GM21619 (cell line): Measurements from ENCODE around the gene PINLYP.

Experiments
- ATAC-seq: cut with Tn5 transposase; IDR thresholded peaks from one replicate; pipeline ENCODE4 v1.9.1; 2021; ENCODE audit not compliant: unreplicated experiment

Gene PINLYP

GRCh38 chr19:43575156-43575950 lies at the start of gene PINLYP, which contains the start of gene XRCC1:
TSS of gene PINLYP (plus strand) at chr19:43575801. CDS start at chr19:43577192, 1,391 bp downstream.
TSS of gene XRCC1 (minus strand) at chr19:43575527. CDS start at chr19:43575458, 69 bp downstream.
- ATAC-seq, result peak; percentile 95

GRCh38 chr19:43525836-43526771 lies 49.5 kb upstream of the PINLYP start:
- no peak for ATAC-seq

GRCh38 chr19:43526884-43527859 lies 48.4 kb upstream of the PINLYP start, which contains the start of gene ETHE1:
TSS of gene ETHE1 (minus strand) at chr19:43527201. CDS start at chr19:43527177, 24 bp downstream.
- peak; percentile 76 for ATAC-seq

- ATAC-seq, result no peak
These were observed 47.6 kb upstream of the PINLYP start for GRCh38 chr19:43527860-43528622.

GRCh38 chr19:43532571-43532961 lies 43.0 kb upstream of the PINLYP start:
- peak; percentile 11 for ATAC-seq

GRCh38 chr19:43532962-43533545 lies 42.5 kb upstream of the PINLYP start, which contains the start of gene ZNF575:
TSS of gene ZNF575 (plus strand) at chr19:43533188. CDS start at chr19:43534423, 1,235 bp downstream.
- ATAC-seq, result peak; percentile 59

- ATAC-seq, result peak; percentile 55
These were observed 41.9 kb upstream of the PINLYP start for GRCh38 chr19:43533546-43534304.

- ATAC-seq, result no peak
These were observed 41.2 kb upstream of the PINLYP start for GRCh38 chr19:43534305-43534815.

DNA sequence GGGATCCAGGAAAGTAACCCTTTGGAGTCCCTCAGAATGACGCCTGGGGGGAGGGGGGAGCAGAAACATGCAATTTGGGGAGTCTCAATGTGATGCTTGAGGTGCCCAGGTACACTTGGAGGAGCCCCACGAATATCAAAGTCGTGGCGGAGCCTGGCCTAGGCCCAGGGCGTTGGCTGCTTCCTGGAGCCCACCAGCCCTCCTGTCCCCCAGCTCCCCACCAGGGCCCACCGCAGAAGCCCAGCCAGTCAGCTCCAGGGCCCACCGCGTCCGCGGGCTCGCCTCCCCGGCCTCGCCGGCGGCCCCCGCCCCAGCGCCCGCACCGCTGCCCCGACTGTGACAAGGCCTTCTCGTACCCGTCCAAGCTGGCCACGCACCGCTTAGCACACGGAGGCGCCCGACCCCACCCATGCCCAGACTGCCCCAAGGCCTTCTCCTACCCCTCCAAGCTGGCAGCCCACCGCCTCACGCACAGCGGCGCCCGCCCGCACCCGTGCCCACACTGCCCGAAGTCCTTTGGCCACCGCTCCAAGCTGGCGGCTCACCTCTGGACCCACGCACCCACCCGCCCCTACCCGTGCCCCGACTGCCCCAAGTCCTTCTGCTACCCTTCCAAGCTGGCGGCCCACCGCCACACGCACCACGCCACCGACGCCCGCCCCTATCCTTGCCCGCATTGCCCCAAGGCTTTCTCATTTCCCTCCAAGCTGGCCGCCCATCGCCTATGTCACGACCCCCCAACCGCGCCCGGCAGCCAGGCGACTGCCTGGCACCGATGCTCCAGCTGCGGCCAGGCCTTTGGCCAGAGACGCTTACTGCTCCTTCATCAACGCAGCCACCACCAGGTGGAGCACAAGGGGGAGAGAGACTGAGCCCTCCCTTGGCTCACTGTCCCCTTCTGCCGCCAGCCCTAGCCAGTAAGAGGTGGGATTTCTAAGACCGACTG lies 40.5 kb upstream of the PINLYP start:
- no peak for ATAC-seq

GRCh38 chr19:43538922-43539321 lies 36.7 kb upstream of the PINLYP start:
- no peak for ATAC-seq

DNA sequence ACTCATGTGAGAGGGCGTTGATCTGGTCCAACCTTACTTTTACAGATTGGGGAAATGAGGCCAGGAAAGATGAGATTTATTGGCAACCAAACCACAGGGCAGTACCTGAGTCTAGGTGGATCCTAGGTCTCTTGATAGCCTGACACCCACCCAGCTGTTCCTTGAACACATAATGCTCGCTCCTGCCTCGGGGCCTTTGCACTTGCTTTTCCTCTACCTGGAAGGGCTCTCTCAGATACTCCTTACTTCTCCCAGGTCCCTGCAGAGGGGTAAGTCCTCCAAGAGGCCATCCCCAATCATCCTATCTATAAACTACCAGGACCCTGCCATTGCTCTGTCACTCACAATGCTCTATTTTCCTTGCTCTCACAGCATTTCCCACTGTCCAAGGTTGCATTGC lies 35.2 kb upstream of the PINLYP start:
- ATAC-seq, result no peak

DNA sequence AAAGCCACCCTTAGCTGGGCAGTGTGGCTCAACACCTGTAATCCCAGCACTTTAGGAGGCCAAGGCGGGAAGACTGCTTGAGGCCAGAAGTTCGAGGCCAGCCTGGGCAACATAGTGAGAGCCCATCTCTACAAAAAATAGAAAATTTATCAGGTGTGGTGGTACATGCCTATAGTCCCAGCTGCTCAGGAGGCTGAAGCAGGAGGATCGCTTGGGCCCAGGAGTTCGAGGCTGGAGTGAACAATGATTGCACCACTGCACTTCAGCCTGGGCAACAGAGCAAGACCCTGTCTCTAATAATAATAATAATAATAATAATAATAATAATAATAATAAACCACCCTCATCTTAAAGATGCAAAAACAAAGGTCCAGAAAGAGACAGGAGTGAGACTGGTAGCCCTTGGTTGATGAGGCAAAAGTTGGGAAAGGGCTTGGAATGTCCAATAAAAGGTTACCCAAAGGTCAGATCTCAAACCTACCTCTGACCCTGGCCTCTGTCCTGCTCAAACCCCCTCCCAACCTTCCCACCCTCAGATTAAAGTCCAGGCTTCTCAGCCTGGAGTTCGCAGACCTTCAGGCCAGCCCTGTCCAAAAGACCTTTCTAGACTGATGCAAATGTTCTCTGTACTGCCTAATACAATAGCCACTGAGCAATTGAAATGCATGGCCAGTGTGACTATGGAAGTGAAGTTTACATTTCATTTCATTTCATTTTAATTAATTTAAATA lies 33.5 kb upstream of the PINLYP start:
- no peak for ATAC-seq

GRCh38 chr19:43544077-43544476 lies 31.5 kb upstream of the PINLYP start:
- no peak for ATAC-seq

- no peak for ATAC-seq
These were observed 30.3 kb upstream of the PINLYP start for GRCh38 chr19:43545276-43545675.

DNA sequence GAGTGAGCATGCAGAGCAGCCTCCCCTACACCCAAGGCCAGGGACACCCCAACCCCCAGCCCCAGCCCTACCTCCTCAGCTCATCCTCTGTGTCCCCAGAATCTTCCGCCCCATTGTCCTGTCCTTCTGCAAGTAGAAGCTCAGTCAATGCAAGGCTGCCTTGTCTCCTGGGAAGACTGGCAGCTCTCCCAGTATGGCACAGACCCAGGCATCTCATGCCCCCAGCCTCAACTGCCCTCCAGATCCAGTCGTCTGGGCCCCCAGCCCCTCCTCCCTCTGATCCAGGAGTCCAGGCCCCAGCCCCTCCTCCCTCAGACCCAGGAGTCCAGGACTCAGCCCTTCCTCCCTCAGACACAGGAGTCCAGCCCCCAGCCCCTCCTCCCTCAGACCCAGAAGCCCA lies 29.6 kb upstream of the PINLYP start:
- no peak for ATAC-seq

DNA sequence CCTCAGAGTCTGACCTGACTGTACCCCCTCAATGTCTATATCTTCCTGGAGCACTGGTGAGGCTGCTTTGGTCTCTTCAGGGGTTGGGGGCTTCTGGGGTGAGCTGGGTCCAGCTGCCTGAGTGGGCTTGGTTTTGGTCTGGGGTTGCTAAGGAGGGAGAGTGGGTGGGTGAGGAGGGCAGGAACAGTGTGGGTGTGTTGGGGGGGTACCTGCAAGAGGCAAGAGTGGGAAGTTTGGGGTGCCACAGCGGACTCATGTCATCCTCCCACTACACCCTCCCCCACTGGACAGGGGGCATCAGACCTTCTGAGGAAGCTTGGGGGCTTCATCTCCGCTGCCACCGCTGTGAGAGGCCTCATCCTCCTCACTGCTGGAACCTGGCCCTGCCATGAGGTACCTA lies 29.0 kb upstream of the PINLYP start:
- no peak for ATAC-seq
